ENCODE results near the gene MYO1D.

DNA sequence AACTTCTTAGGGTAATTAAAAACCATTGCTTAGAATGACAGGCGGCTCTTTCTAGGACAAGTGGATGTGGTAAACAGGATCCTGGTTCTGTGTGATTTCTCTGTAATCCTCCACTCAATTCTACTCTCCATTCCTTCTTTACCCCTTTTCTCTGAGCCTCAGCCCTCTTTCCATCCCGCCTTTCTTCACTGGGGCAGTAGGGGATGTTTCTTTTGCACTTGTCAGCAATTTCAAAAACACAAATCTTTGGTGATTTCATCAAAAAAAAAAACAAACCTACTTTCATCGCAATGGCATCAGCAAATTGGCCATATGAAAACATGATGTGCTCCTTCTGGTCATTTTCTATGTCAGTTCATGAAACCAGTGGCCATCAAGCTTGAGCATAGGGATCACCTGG is 285.5 kb downstream of the MYO1D start:
- TF ChIP-seq, protein P1, sequence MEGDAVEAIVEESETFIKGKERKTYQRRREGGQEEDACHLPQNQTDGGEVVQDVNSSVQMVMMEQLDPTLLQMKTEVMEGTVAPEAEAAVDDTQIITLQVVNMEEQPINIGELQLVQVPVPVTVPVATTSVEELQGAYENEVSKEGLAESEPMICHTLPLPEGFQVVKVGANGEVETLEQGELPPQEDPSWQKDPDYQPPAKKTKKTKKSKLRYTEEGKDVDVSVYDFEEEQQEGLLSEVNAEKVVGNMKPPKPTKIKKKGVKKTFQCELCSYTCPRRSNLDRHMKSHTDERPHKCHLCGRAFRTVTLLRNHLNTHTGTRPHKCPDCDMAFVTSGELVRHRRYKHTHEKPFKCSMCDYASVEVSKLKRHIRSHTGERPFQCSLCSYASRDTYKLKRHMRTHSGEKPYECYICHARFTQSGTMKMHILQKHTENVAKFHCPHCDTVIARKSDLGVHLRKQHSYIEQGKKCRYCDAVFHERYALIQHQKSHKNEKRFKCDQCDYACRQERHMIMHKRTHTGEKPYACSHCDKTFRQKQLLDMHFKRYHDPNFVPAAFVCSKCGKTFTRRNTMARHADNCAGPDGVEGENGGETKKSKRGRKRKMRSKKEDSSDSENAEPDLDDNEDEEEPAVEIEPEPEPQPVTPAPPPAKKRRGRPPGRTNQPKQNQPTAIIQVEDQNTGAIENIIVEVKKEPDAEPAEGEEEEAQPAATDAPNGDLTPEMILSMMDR (IDR thresholded peaks at IDR 0.05) = no peak
- TF ChIP-seq EP300 (IDR thresholded peaks at IDR 0.05) (no peak), POLR2A (IDR thresholded peaks at IDR 0.05) (no peak)
